GM19099 (cell line): ENCODE results near the gene MIEF1.

Experiments used
- POLR2A ChIP-seq: IDR thresholded peaks from 3 replicates; pipeline ENCODE4 v1.6.1; 2011; ENCODE audit warnings: low read depth; ENCODE audit not compliant: insufficient read length; ENCODE audit errors: extremely low read depth

MIEF1 gene

DNA sequence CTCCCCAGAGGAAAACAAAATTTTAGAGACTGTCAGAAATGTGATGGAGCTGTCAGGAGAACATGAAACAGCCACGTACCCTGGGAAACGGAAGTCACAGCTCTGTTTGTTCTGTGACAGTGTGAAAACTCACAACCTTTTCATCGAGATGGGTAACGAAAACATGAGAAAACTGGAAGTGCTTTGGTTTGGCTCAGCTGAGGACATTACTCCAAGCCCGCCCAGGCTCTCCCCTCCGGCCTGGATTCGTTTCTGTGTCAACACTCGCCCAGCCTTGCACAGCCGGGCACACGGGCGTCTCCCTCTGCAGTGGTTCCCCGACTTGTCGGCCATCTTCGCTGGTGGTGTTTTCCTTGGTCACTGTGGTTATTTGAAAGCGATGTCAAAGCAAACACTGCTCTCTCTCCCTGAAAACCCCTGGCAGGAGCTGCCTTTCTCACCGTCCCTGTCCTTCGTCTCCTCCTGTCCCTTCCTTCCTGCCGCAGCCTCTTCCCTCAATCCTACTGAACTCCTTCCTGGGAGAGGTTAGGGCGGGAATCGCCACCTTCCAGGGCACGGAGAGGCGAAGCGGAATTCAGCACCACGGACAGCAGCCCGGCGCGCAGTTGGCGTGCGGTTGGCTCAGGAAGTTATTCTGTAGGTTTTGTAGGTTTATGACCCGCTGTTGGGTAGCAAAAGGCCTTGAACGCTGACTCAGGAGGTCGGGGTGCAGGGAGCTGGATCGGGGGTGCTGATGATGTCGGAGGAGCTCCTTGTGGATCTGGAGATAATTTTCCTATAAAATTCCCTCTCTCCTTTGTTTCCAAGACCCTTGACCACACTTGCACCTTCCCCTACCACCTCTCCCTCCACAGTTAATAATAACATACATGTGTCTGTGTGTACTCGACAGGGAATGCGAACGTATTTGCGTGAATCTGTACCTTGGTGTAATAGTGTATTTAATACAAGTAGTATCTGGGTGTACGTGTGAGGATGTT lies 43.6 kb downstream of the MIEF1 start:
- TF ChIP-seq POLR2A, result no peak

- no peak for TF ChIP-seq POLR2A
These were observed 44.9 kb downstream of the MIEF1 start for GRCh38 chr22:39546889-39547586.

- no peak for TF ChIP-seq POLR2A
These were observed 45.5 kb downstream of the MIEF1 start for GRCh38 chr22:39547587-39547947.

DNA sequence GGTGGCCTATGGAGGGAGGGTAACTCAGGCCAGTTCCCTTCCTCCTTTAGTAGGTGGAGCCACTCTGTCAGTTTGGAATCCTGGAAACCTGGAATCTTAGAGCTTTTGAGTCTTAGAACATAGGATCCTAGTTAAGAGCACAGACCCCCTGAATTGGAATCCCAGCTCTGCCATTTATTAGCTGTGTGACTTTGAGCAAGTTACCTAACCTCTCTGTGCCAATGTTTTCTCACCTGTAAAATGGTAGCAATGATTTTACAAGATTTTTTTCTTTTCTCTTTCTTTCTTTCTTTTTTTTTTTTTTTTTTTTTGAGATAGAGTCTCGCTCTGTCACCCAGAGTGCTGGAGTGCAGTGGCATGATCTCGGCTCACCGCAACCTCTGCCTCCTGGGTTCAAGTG lies 51.3 kb downstream of the MIEF1 start:
- no peak for TF ChIP-seq POLR2A

DNA sequence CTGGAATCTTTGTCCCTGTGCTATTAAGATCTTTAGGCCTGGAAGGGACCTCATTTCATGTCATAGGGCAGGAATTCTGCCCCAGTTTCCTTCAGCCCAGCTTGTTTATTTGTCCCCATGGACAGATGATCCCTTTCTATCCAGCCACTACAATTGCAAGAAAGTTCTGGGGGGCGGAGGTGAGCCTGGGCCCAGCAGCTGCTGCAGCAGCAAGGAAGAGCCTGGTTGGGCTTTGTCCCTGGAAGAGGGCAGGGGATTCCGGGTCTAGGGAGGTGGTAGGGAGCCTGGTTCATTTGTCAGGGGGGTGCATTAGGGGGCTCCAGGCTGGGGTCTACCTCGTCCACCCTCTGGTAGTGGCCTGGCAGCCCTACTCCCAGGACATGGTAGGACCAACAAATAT lies 52.1 kb downstream of the MIEF1 start:
- TF ChIP-seq POLR2A, result no peak

- TF ChIP-seq POLR2A, result no peak
These were observed 55.1 kb downstream of the MIEF1 start for GRCh38 chr22:39556970-39557841.

DNA sequence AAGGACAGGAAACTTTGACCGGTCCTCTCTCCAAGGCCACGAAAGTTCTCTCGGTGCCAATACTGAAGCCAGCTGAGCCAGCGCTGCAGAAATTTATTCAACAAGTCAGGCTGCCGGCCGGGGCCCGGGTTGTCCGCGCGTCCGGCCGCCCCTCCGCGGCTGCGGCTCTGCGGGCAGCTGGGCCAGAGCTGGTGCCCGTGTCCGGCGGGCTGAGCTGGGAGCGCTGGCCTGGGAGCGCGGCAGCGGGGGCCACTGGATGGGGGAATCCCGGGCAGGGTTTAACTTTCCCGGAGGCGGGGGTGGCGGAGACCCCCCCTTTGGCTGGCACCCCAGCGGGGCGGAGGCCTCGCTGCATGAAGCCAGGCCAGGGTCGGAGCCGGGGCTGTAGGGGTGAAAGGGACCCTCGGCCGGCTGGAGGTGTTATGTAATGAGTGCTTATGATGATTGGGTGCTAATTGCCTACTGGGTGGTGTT lies 56.2 kb downstream of the MIEF1 start:
- TF ChIP-seq POLR2A, result no peak

DNA sequence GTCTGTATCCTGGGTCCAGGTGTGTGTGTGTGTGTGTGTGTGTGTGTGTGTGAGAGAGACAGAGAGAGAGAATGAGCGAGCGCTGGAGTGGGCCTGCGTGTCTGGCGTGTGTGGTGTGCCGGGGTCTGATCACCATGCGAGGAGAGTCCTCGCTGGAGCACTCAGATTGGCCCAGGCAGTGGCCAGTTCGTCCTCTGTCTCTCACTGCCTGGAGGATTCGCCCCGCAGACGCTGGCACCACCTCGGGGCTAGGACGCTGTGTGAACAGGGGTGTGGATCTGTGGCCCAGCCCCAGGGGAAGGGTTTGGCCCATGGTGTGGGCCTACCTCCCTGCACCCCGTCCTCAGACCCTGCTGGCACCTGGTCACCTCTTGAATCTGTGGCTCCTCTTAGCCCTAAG lies 56.9 kb downstream of the MIEF1 start:
- no peak for TF ChIP-seq POLR2A

- TF ChIP-seq POLR2A, result no peak
These were observed 57.5 kb downstream of the MIEF1 start for GRCh38 chr22:39559456-39560105.

GRCh38 chr22:39560127-39560526 lies 58.0 kb downstream of the MIEF1 start:
- TF ChIP-seq POLR2A, result no peak

- no peak for TF ChIP-seq POLR2A
These were observed 60.9 kb downstream of the MIEF1 start for GRCh38 chr22:39562839-39563489.

DNA sequence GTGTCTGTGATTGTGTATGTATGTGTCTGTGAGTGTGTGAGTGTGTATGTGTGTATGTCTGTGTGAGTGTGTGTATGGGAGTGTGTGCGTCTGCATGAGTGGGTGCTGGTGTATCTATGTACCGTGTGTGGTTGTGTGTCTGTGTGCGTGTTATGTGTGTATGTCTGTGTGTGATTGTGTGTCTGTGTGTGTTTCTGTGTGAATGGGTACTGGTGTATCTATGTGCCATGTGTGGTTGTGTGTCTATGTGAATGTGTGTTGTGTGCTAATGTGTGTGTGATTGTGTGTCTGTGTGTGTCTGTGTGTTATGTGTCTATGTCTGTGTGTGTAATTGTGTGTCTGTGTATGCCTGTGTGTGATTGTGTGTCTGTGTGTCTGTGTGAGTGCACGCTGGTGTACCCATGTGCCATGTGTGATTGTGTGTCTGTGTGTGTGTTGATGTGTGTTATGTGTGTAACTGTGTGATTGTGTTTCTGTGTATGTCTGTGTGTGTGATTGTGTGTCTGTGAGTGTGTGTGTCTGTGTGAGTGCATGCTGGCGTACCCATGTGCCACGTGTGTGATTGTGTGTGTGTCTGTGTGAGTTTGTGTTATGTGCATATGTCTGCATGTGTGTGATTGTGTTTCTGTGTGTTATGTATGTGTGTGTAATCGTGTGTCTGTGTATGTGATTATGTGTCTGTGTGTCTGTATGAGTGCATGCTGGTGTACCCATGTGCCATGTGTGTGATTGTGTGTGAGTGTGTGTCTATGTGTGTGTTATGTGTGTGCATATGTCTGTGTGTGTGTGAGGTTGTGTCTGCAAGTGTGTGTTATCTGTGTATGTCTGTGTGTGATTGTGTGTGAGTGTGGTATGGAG lies 61.7 kb downstream of the MIEF1 start:
- no peak for TF ChIP-seq POLR2A

- TF ChIP-seq POLR2A, result no peak
These were observed 63.4 kb downstream of the MIEF1 start for GRCh38 chr22:39565414-39565944.
